Thyroid gland (tissue), 4 donors: ENCODE measurements around the gene GPRIN2.

Experiments
- POLR2A ChIP-seq, 2 donors: fragments of 450-650 bp; IDR thresholded peaks; one replicate each; pipeline ENCODE4 v1.6.1; 2017; ENCODE audit warnings: antibody characterized with exemption in 2 of 2, mild to moderate bottlenecking in 2 of 2, moderate library complexity in 1 of 2
- TF ChIP-seq, protein P1 (sequence below), 6 experiments: fragments of 200-600 bp in 3 of 6; fragments of 450-650 bp in 3 of 6; sonication (generic) in 3 of 6; IDR thresholded peaks; one replicate each; pipeline ENCODE4 v1.5.1; 2016 to 2019; ENCODE audit warnings: antibody characterized with exemption in 6 of 6, mild to moderate bottlenecking in 2 of 6, inconsistent platforms in 1 of 6, moderate library complexity in 1 of 6

- TF ChIP-seq, protein P1, sequence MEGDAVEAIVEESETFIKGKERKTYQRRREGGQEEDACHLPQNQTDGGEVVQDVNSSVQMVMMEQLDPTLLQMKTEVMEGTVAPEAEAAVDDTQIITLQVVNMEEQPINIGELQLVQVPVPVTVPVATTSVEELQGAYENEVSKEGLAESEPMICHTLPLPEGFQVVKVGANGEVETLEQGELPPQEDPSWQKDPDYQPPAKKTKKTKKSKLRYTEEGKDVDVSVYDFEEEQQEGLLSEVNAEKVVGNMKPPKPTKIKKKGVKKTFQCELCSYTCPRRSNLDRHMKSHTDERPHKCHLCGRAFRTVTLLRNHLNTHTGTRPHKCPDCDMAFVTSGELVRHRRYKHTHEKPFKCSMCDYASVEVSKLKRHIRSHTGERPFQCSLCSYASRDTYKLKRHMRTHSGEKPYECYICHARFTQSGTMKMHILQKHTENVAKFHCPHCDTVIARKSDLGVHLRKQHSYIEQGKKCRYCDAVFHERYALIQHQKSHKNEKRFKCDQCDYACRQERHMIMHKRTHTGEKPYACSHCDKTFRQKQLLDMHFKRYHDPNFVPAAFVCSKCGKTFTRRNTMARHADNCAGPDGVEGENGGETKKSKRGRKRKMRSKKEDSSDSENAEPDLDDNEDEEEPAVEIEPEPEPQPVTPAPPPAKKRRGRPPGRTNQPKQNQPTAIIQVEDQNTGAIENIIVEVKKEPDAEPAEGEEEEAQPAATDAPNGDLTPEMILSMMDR (IDR thresholded peaks at IDR 0.05), result no peak
- no peak for TF ChIP-seq POLR2A (IDR thresholded peaks at IDR 0.05)
These were observed 7.9 kb downstream of the GPRIN2 start for GRCh38 chr10:46548498-46549090.
